Measurements from ENCODE around the gene SOX18.
"Not testable (repeated sequence)": the region's sequence is repeated elsewhere in the genome, so short reads cannot be mapped to it uniquely, and the experiment has no call there.

SOX18 gene

DNA sequence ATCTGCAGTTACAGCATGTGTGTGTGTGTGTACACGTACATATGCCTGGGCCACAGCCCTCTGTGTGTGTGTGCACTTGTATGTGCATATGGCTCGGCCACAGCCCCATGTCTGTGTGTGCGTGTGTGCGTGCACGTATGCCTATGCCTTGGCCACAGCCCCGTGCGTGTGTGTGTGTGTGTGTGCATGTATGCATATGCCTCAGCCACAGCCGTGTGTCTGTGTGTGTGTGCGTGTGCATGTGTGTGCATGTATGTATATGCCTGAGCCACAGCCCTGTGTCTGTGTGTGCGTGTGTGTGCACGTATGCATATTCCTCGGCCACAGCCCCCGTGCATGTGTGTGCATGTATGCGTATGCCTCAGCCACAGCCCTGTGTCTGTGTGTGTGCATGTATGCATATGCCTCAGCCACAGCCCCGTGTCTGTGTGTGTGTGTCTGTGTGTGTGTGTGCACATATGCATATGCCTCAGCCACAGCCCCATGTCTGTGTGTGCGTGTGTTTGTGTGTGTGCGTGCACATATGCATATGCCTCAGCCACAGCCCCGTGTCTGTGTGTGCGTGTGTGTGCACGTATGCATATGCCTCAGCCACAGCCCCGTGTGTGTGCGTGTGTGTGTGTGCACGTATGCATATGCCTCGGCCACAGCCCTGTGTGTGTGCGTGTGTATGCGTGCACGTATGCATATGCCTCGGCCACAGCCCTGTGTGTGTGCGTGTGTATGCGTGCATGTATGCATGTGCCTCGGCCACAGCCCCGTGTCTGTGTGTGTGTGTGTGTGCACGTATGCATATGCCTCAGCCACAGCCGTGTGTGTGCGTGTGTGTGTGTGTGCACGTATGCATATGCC is 28.1 kb downstream of the SOX18 start:
- peaks cover 75% of the 10 kb centered on the region for H3K36me3 ChIP-seq (ENCODE audit: insufficient read depth, low read length)

DNA sequence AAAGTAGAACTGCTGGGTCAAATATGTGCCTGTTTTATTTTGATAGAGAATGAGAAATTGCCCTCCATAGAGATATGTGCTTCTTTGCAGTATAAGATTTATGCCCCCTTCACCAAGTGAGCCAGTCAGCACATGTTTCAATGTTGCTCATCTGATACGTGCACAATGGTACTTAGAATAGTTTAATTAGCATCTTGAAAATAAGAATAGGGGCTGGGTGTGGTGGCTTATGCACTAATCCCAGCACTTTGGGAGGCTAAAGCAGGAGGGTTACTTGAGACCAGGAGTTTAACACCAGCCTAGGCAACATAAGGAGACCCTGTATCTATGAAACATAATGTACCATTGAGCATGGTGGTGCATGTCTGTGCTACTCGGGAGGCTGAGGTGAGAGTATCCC is 33.8 kb downstream of the SOX18 start:
- no peaks in the 10 kb centered on the region for H3K27me3 ChIP-seq (ENCODE audit: control insufficient read depth in 1 of 2, insufficient read depth in 2 of 2, low read length in 2 of 2)
- no peak overlapping the region for H3K4me3 ChIP-seq (ENCODE audit: low read depth in 1 of 2, low read length in 2 of 2)
- H3K9ac ChIP-seq (ENCODE audit: low read length): no peak overlapping the region
- peaks cover 56% of the 10 kb centered on the region for H3K36me3 ChIP-seq (ENCODE audit: insufficient read depth, low read length)
- H3K4me1 ChIP-seq (ENCODE audit: insufficient read depth, low read length): no peaks in the 10 kb centered on the region
- H3K9me3 ChIP-seq (ENCODE audit: low read length): no peaks in the 10 kb centered on the region
- no peak overlapping the region for H3K27ac ChIP-seq (ENCODE audit: low read depth, low read length)

More for the DNA sequence above, 28.1 kb downstream of the SOX18 start:
- H3K9ac ChIP-seq (ENCODE audit: low read length): no peak overlapping the region
- no peak overlapping the region for H3K27ac ChIP-seq (ENCODE audit: low read depth, low read length)
- H3K4me3 ChIP-seq (ENCODE audit: low read depth in 1 of 2, low read length in 2 of 2): no peak overlapping the region
- H3K27me3 ChIP-seq (ENCODE audit: control insufficient read depth in 1 of 2, insufficient read depth in 2 of 2, low read length in 2 of 2): no peaks in the 10 kb centered on the region
- peaks cover 5% of the 10 kb centered on the region for H3K4me1 ChIP-seq (ENCODE audit: insufficient read depth, low read length)
- no peaks in the 10 kb centered on the region for H3K9me3 ChIP-seq (ENCODE audit: low read length)

DNA sequence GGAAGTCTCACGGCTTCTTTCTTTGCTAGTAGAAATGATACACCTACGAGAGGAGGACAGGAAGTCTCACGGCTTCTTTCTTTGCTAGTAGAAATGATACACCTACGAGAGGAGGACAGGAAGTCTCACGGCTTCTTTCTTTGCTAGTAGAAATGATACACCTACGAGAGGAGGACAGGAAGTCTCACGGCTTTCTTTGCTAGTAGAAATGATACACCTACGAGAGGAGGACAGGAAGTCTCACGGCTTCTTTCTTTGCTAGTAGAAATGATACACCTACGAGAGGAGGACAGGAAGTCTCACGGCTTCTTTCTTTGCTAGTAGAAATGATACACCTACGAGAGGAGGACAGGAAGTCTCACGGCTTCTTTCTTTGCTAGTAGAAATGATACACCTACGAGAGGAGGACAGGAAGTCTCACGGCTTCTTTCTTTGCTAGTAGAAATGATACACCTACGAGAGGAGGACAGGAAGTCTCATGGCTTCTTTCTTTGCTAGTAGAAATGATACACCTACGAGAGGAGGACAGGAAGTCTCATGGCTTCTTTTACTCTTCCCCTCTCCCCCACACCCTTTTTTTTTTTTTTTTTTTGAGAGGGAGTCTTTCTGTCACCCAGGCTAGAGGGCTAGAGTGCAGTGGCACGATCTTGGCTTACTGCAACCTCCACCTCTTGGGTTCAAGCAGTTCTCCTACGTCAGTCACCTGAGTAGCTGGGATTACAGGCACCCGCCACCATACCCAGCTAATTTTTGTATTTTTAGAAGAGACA is 36.9 kb downstream of the SOX18 start:
- peaks cover 48% of the 10 kb centered on the region for H3K36me3 ChIP-seq (ENCODE audit: insufficient read depth, low read length)
- H3K27ac ChIP-seq (ENCODE audit: low read depth, low read length); H3K4me1 ChIP-seq (ENCODE audit: insufficient read depth, low read length): not testable (repeated sequence)

DNA sequence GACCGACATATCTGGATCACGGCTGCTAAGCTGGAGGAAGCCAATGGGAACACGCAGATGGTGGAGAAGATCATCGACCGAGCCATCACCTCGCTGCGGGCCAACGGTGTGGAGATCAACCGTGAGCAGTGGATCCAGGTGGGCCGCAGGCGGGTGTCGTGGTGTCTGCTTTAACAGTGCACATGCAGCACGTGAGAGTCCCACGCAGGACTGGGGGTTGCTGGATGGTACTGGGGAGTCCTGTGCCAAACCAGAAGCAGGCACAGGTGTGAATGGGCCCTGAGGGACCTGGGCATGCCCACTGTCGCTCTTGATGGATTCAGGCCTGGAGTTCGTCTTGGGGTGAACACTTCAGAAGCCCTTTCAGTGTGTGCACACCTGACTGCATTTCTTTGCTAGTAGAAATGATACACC is 38.1 kb downstream of the SOX18 start:
- H3K9me3 ChIP-seq (ENCODE audit: low read length): no peaks in the 10 kb centered on the region
- H3K27ac ChIP-seq (ENCODE audit: low read depth, low read length): no peak overlapping the region
- no peaks in the 10 kb centered on the region for H3K4me1 ChIP-seq (ENCODE audit: insufficient read depth, low read length)
- H3K9ac ChIP-seq (ENCODE audit: low read length): no peak overlapping the region
- H3K4me3 ChIP-seq (ENCODE audit: low read depth in 1 of 2, low read length in 2 of 2): no peak overlapping the region
- peaks cover 43% of the 10 kb centered on the region for H3K36me3 ChIP-seq (ENCODE audit: insufficient read depth, low read length)
- H3K27me3 ChIP-seq (ENCODE audit: control insufficient read depth in 1 of 2, insufficient read depth in 2 of 2, low read length in 2 of 2): no peaks in the 10 kb centered on the region

More for the DNA sequence above, 36.9 kb downstream of the SOX18 start:
- not testable (repeated sequence) for H3K9ac ChIP-seq (ENCODE audit: low read length); H3K27me3 ChIP-seq (ENCODE audit: control insufficient read depth in 1 of 2, insufficient read depth in 2 of 2, low read length in 2 of 2); H3K4me3 ChIP-seq (ENCODE audit: low read depth in 1 of 2, low read length in 2 of 2); H3K9me3 ChIP-seq (ENCODE audit: low read length)

DNA sequence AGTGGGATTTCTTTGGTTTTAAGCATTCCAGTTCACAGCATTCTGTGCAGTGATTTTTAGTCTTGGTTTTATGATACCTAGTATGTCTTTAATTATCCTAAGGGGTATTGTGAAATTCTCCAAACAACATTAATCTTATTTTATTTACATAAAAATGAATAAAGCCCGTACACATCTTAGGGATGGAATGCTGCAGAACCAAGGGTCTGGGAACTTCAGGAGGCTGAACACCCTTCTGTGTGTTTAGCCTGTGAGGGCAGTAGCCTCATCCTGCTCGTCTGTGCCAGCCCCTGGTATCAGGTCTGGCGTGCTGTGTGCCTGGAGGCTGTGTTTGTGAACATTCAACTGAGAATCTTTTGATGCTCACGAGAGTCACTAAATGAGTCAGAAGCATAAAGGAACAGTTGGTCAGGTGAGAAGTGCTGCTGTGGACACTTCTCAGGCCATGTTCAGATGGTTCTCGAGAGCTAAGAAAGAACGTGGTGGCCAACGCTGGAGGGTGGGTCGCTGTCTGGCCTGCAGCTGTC is 38.7 kb downstream of the SOX18 start:
- no peaks in the 10 kb centered on the region for H3K4me1 ChIP-seq (ENCODE audit: insufficient read depth, low read length)
- H3K27me3 ChIP-seq (ENCODE audit: control insufficient read depth in 1 of 2, insufficient read depth in 2 of 2, low read length in 2 of 2): no peaks in the 10 kb centered on the region
- H3K27ac ChIP-seq (ENCODE audit: low read depth, low read length): no peak overlapping the region
- no peak overlapping the region for H3K4me3 ChIP-seq (ENCODE audit: low read depth in 1 of 2, low read length in 2 of 2)
- no peak overlapping the region for H3K9ac ChIP-seq (ENCODE audit: low read length)
- peaks cover 43% of the 10 kb centered on the region for H3K36me3 ChIP-seq (ENCODE audit: insufficient read depth, low read length)
- no peaks in the 10 kb centered on the region for H3K9me3 ChIP-seq (ENCODE audit: low read length)

DNA sequence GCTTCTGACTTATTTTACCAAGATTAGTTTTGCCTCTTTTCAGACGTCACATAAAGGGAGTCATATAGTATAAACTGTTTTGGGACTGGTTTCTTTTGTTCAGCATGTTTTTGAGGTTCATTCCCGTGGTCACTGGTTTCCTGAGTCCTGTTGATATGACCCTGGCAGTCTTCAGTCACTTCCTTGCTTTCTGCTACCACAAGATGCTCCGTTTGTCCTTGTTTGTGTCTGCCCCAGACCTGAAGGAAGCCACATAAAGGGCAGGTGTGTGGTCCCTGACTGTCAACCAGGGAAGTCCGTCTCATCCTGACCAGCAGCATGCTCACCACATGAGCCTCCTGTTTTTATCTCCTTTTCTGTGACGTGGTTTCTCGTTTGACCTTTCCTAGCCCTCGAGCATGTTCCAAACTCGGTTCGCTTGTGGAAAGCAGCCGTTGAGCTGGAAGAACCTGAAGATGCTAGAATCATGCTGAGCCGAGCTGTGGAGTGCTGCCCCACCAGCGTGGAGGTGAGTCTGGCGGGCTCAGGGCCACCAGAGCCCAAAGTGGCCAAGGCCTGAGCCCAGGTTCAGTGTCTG is 39.5 kb downstream of the SOX18 start:
- no peak overlapping the region for H3K9ac ChIP-seq (ENCODE audit: low read length)
- no peak overlapping the region for H3K27ac ChIP-seq (ENCODE audit: low read depth, low read length)
- H3K4me1 ChIP-seq (ENCODE audit: insufficient read depth, low read length): no peaks in the 10 kb centered on the region
- no peak overlapping the region for H3K4me3 ChIP-seq (ENCODE audit: low read depth in 1 of 2, low read length in 2 of 2)
- H3K27me3 ChIP-seq (ENCODE audit: control insufficient read depth in 1 of 2, insufficient read depth in 2 of 2, low read length in 2 of 2): no peaks in the 10 kb centered on the region
- H3K36me3 ChIP-seq (ENCODE audit: insufficient read depth, low read length): peaks cover 43% of the 10 kb centered on the region
- no peaks in the 10 kb centered on the region for H3K9me3 ChIP-seq (ENCODE audit: low read length)

DNA sequence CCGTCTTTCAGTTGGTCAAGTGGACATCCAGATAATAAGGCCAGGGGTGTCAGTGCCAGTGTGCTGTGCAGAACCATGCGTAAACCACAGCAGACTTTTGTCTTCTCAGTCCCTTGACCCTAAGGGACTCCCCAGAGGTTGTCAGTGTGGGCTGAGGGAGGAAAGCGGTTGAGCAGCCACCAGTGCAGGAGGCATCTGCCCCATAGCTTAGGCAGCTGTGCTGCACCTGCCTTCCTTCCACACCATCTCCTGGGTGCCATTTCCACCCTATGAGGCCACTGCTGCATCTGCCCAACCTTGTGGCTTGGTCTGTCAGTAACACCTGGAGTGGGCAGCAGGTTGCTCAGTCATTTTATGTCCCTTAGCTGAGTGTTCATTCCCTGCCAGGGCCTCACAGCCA is 42.5 kb downstream of the SOX18 start:
- H3K4me3 ChIP-seq (ENCODE audit: low read depth in 1 of 2, low read length in 2 of 2): no peak overlapping the region
- peaks cover 53% of the 10 kb centered on the region for H3K36me3 ChIP-seq (ENCODE audit: insufficient read depth, low read length)
- H3K9me3 ChIP-seq (ENCODE audit: low read length): no peaks in the 10 kb centered on the region
- no peaks in the 10 kb centered on the region for H3K27me3 ChIP-seq (ENCODE audit: control insufficient read depth in 1 of 2, insufficient read depth in 2 of 2, low read length in 2 of 2)
- H3K4me1 ChIP-seq (ENCODE audit: insufficient read depth, low read length): no peaks in the 10 kb centered on the region
- no peak overlapping the region for H3K9ac ChIP-seq (ENCODE audit: low read length)
- no peak overlapping the region for H3K27ac ChIP-seq (ENCODE audit: low read depth, low read length)

DNA sequence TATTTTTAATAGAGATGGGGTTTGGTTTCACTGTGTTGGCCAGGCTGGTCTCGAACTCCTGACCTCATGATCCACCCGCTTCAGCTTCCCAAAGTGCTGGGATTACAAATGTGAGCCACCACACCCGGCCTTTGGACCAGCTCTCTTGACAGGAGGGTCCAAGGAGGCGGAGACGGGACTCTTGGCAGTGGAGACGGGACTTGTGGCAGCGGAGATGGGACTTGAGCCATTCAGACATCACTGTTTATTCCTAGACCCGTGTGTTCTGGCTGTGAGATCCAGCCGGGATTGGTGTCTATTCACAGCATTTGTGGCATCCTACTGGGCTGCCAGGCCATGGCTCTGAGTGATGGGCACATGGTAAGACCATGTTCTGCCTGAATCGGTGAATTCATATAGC is 42.9 kb downstream of the SOX18 start:
- Histone ChIP-seq H3K27ac (ENCODE audit: low read depth, low read length) (no peak overlapping the region), H3K9ac (ENCODE audit: low read length) (no peak overlapping the region), H3K4me1 (ENCODE audit: insufficient read depth, low read length) (no peaks in the 10 kb centered on the region), H3K36me3 (ENCODE audit: insufficient read depth, low read length) (peaks cover 53% of the 10 kb centered on the region), H3K27me3 (ENCODE audit: control insufficient read depth in 1 of 2, insufficient read depth in 2 of 2, low read length in 2 of 2) (no peaks in the 10 kb centered on the region), H3K4me3 (ENCODE audit: low read depth in 1 of 2, low read length in 2 of 2) (no peak overlapping the region), H3K9me3 (ENCODE audit: low read length) (no peaks in the 10 kb centered on the region)

DNA sequence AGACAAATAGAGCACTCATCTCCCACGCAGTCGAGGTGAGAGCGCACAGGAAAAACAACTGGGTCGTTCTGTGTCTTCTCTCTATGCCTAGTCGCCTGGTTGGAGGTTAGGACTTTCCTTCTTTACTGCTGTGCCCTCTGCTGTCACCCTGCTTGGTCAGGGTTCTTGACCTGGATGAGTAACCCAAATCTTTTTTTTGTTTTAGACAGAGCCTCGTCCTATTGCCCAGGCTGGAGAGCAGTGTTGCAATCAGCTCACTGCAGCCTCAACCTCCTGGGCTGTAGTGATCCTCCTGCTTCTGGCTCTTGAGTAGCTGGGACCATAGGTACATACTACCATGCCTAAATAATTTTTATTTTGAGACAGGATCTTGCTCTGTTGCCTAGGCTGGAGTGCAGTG is 44.0 kb downstream of the SOX18 start:
- Histone ChIP-seq H3K4me1 (ENCODE audit: insufficient read depth, low read length) (no peaks in the 10 kb centered on the region), H3K27ac (ENCODE audit: low read depth, low read length) (no peak overlapping the region), H3K27me3 (ENCODE audit: control insufficient read depth in 1 of 2, insufficient read depth in 2 of 2, low read length in 2 of 2) (no peaks in the 10 kb centered on the region), H3K9me3 (ENCODE audit: low read length) (no peaks in the 10 kb centered on the region), H3K9ac (ENCODE audit: low read length) (no peak overlapping the region), H3K36me3 (ENCODE audit: insufficient read depth, low read length) (peaks cover 53% of the 10 kb centered on the region), H3K4me3 (ENCODE audit: low read depth in 1 of 2, low read length in 2 of 2) (no peak overlapping the region)

DNA sequence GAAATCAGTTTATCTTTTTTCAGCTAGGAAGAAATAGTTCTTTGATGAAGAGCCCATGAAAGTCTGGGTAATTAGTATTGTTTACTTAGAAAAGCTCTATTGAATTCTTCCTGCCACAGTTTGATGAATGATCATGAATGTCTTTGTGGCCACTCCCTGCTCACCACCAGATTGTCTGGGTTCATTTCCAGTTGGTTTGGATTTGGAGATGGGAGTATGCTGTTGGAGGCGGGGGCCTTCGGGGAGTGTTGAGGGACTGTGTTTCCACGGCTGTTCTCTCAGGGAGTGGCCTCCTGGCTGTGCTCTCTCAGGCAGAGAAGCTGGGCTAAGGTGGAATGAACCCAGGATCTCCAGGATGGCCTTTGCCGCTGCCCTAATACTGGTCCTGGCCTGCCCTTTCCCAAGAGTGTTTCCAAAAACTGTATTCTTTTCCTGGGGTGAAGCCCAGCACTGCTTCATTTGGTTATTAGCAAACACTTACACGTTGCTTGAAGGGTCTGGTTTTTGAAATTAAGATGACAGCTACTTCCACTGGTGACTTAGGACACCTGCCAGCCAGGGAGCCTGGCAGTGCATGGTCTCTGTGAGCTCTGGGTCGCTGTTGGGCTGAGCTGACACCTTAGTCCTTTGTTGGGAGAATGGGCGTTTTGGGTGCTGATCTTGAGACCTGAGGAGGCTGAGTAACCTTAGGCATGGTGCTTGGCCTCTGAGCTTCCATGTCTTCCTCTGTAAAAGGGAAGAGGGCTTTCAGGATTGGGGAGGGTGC is 45.3 kb downstream of the SOX18 start:
- H3K4me3 ChIP-seq (ENCODE audit: low read depth in 1 of 2, low read length in 2 of 2): no peak overlapping the region
- no peaks in the 10 kb centered on the region for H3K9me3 ChIP-seq (ENCODE audit: low read length)
- no peaks in the 10 kb centered on the region for H3K27me3 ChIP-seq (ENCODE audit: control insufficient read depth in 1 of 2, insufficient read depth in 2 of 2, low read length in 2 of 2)
- H3K36me3 ChIP-seq (ENCODE audit: insufficient read depth, low read length): peaks cover 54% of the 10 kb centered on the region
- no peak overlapping the region for H3K9ac ChIP-seq (ENCODE audit: low read length)
- H3K27ac ChIP-seq (ENCODE audit: low read depth, low read length): no peak overlapping the region
- no peaks in the 10 kb centered on the region for H3K4me1 ChIP-seq (ENCODE audit: insufficient read depth, low read length)

DNA sequence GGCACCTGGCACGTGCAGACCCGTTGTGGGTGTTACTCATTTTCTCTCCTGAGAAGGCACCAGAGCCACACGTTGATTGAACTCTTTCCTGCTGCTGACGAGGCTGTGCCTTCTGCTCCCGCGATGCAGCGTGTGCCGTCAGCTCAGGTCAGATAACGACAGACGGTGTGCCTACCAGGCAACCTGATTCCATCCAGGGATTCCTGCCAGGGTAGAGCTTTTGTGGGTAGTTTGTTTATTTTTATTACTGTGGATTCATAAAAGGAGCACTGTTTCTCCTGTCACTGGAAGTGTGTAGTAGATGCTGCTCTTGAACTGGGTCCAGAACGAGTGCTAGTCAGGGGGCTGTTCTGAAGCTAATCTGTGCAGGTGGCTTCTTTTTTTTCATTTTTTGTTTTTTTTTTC is 47.8 kb downstream of the SOX18 start:
- H3K27ac ChIP-seq (ENCODE audit: low read depth, low read length): no peak overlapping the region
- no peaks in the 10 kb centered on the region for H3K9me3 ChIP-seq (ENCODE audit: low read length)
- no peaks in the 10 kb centered on the region for H3K4me1 ChIP-seq (ENCODE audit: insufficient read depth, low read length)
- no peak overlapping the region for H3K4me3 ChIP-seq (ENCODE audit: low read depth in 1 of 2, low read length in 2 of 2)
- peaks cover 65% of the 10 kb centered on the region for H3K36me3 ChIP-seq (ENCODE audit: insufficient read depth, low read length)
- H3K27me3 ChIP-seq (ENCODE audit: control insufficient read depth in 1 of 2, insufficient read depth in 2 of 2, low read length in 2 of 2): no peaks in the 10 kb centered on the region
- no peak overlapping the region for H3K9ac ChIP-seq (ENCODE audit: low read length)

Measured in muscle layer of colon (tissue), 2 donors.